Tibial artery (tissue), 4 donors: Measurements from ENCODE around the gene SRA1.
A peak's percentile ranks its signal among the peaks of the same experiment; 100 is the strongest.

ENCODE experiments used
- DNase-seq, 2 donors: peaks; one replicate each; pipeline ENCODE4 v3.0.0-alpha.2; 2019
- H3K27ac ChIP-seq, 2 donors: fragments of 200-600 bp; sonication (generic) in 1 of 2; 1 replicate in 1 of 2; 2 replicates in 1 of 2; pipeline ENCODE4 v1.5.1; 2018 to 2019; ENCODE audit warnings: mild to moderate bottlenecking in 1 of 2
- H3K27me3 ChIP-seq, 2 donors: fragments of 200-600 bp; sonication (generic) in 1 of 2; one replicate each; pipeline versions ENCODE4 v1.5.1 to v1.6.0; 2016 to 2019
- H3K36me3 ChIP-seq, 3 donors: fragments of 200-600 bp; sonication (generic) in 2 of 3; one replicate each; pipeline ENCODE4 v1.5.1; 2016 to 2019; ENCODE audit warnings: mild to moderate bottlenecking in 2 of 3
- H3K4me1 ChIP-seq, 4 donors: fragments of 200-600 bp; sonication (generic) in 2 of 4; 1 replicate in 3 of 4; 2 replicates in 1 of 4; pipeline ENCODE4 v1.5.1; 2016 to 2019
- H3K4me3 ChIP-seq, 2 donors: fragments of 200-600 bp; sonication (generic) in 1 of 2; 1 replicate in 1 of 2; 2 replicates in 1 of 2; pipeline ENCODE4 v1.5.1; 2018 to 2019; ENCODE audit warnings: mild to moderate bottlenecking in 2 of 2
- H3K9me3 ChIP-seq, 3 donors: fragments of 200-600 bp; sonication (generic) in 1 of 3; one replicate each; pipeline ENCODE4 v1.5.1; 2016 to 2019
- CTCF ChIP-seq, 2 experiments: fragments of 200-600 bp in 1 of 2; fragments of 450-650 bp in 1 of 2; IDR thresholded peaks; one replicate each; pipeline ENCODE4 v1.5.1; 2017 to 2019; ENCODE audit warnings: antibody characterized with exemption in 2 of 2, mild to moderate bottlenecking in 1 of 2, moderate library complexity in 1 of 2
- intact Hi-C: fragments of 100-400 bp; cut with DNase I; formaldehyde crosslinking; loops from one replicate; pipeline ENCODE4 v1.15.0; 2023; ENCODE audit warnings: low total_unique reads

The SRA1 gene

DNA sequence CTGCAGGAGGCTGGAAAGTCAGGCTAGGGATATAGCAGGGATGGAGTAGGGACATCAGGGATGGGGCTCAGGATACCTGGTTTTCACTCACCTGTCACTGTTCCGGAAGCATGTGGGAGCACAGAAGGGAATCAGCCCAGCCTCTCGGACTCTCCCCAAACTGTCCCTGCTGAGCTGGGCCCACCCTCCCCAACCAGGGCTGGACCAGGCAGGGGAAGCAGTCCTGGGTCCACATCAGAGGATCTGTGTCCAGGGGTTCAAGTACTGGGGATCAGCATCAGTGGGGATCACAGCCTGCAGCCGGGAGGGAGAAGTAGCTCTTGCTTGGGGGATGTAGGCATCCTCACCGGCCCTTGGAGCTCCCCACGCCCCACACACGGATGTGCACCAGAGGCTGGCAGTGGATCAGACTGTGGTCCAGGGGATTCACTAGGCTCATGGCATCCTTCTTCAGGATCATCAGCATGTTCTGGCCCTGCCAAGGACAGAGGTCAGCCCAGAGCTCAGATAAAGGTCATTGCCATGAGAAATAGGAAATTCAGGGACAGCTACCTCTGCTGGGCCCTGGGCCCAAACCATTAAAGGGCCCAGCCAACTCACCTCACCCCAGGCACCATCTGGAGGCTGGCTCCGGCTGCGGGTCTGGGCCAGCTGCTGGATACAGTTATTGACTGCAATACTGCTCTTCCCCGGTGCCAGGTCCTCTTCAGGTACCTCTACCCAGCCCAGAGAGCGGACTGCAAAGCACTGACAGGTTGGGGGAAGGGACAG is 4.7 kb upstream of the SRA1 start:
- Histone ChIP-seq H3K36me3 (peaks cover 0 to 34% (median 19%) of the 10 kb centered on the region in 3 donors), H3K27me3 (no peaks in the 10 kb centered on the region), H3K4me1 (peaks cover 4 to 52% (median 33%) of the 10 kb centered on the region in 4 donors), H3K4me3 (no peak overlapping the region), H3K9me3 (no peaks in the 10 kb centered on the region), H3K27ac (no peak overlapping the region)
- no peak for DNase-seq
- intact Hi-C loops = loop anchor here (10.0 kb wide), 2 partner anchors 153 to 157 kb away; partner anchors contain the start of gene ANKHD1
- no peak for TF ChIP-seq CTCF (IDR thresholded peaks at IDR 0.05)

GRCh38 chr5:140560227-140560626 is 3.0 kb upstream of the SRA1 start:
- Histone ChIP-seq H3K27ac (no peak overlapping the region), H3K27me3 (no peaks in the 10 kb centered on the region), H3K4me3 (no peak overlapping the region), H3K4me1 (peaks cover 4 to 48% (median 30%) of the 10 kb centered on the region in 4 donors), H3K36me3 (peaks cover 0 to 24% (median 13%) of the 10 kb centered on the region in 3 donors), H3K9me3 (no peaks in the 10 kb centered on the region)
- intact Hi-C loops = loop anchor here (10.0 kb wide), 2 partner anchors 155 kb away; partner anchors contain the start of gene ANKHD1
- no peak for TF ChIP-seq CTCF (IDR thresholded peaks at IDR 0.05)
- DNase-seq = no peak

- Histone ChIP-seq H3K4me1 (peaks cover 4 to 51% (median 30%) of the 10 kb centered on the region in 4 donors), H3K27me3 (no peaks in the 10 kb centered on the region), H3K4me3 (no peak overlapping the region), H3K27ac (peak overlapping the region; percentile 85 to 91), H3K9me3 (no peaks in the 10 kb centered on the region), H3K36me3 (peaks cover 0 to 24% (median 13%) of the 10 kb centered on the region in 3 donors)
- no peak for DNase-seq
- intact Hi-C loops = no loop called here
- TF ChIP-seq CTCF (IDR thresholded peaks at IDR 0.05) = no peak
Observed at GRCh38 chr5:140558542-140558941, 1.3 kb upstream of the SRA1 start.

GRCh38 chr5:140557965-140558364 is 692 bp upstream of the SRA1 start:
- intact Hi-C loops = no loop called here
- no peak overlapping the region for H3K4me3 ChIP-seq

GRCh38 chr5:140556438-140556837 is 835 bp downstream of the SRA1 start:
- H3K9me3 ChIP-seq = no peaks in the 10 kb centered on the region
- peak overlapping the region; percentile 85 to 91 for H3K27ac ChIP-seq
- H3K36me3 ChIP-seq = peaks cover 3 to 23% (median 13%) of the 10 kb centered on the region in 3 donors
- intact Hi-C loops = no loop called here
- peak overlapping the region; percentile 71 to 86 for H3K4me3 ChIP-seq
- no peak for DNase-seq
- no peak for TF ChIP-seq CTCF (IDR thresholded peaks at IDR 0.05)
- peaks cover 4 to 32% (median 18%) of the 10 kb centered on the region in 4 donors for H3K4me1 ChIP-seq
- H3K27me3 ChIP-seq = no peaks in the 10 kb centered on the region

More at GRCh38 chr5:140557965-140558364, 692 bp upstream of the SRA1 start:
- Histone ChIP-seq H3K9me3 (no peaks in the 10 kb centered on the region), H3K4me1 (peaks cover 4 to 46% (median 25%) of the 10 kb centered on the region in 4 donors), H3K36me3 (peaks cover 0 to 24% (median 13%) of the 10 kb centered on the region in 3 donors), H3K27ac (peak overlapping the region; percentile 85 to 91), H3K27me3 (no peaks in the 10 kb centered on the region)
- no peak for DNase-seq
- TF ChIP-seq CTCF (IDR thresholded peaks at IDR 0.05) = no peak
